SU-DHL-6 (cell line): ENCODE results near the gene ST6GALNAC3.

Source experiments
- CTCF ChIP-seq: fragments of 200-600 bp; sonication (generic); IDR thresholded peaks from one replicate; pipeline ENCODE4 v1.5.1; 2017; ENCODE audit warnings: antibody characterized with exemption, mild to moderate bottlenecking, low read length, moderate library complexity; ENCODE audit not compliant: insufficient read depth, poor library complexity, severe bottlenecking
- EZH2phosphoT487 ChIP-seq: fragments of 200-600 bp; sonication (generic), shearing (Covaris generic); conservative IDR thresholded peaks from 2 replicates; pipeline ENCODE4 v1.6.1; 2018; ENCODE audit warnings: mild to moderate bottlenecking, antibody characterized with exemption, low read length, moderate library complexity, mixed read lengths

GRCh38 chr1:76593141-76593540, 518.6 kb downstream of the ST6GALNAC3 start:
- no peak for TF ChIP-seq CTCF
- TF ChIP-seq EZH2phosphoT487 = no peak
